Measurements from ENCODE around the gene LRRC71. TPM values are rescaled to one million over a fixed set of nuclear protein-coding genes. Genes with fewer than 3 reads are reported as not detected.

The LRRC71 gene
- total RNA-seq, 4 donors from 2014 or later = not detected

GRCh38 chr1:156947818-156948525 lies 27.5 kb downstream of the LRRC71 start:
- H3K27ac ChIP-seq = no peak overlapping the region
- peak in 1 of 3 donors; percentile 25 for DNase-seq
- TF ChIP-seq, protein P1, sequence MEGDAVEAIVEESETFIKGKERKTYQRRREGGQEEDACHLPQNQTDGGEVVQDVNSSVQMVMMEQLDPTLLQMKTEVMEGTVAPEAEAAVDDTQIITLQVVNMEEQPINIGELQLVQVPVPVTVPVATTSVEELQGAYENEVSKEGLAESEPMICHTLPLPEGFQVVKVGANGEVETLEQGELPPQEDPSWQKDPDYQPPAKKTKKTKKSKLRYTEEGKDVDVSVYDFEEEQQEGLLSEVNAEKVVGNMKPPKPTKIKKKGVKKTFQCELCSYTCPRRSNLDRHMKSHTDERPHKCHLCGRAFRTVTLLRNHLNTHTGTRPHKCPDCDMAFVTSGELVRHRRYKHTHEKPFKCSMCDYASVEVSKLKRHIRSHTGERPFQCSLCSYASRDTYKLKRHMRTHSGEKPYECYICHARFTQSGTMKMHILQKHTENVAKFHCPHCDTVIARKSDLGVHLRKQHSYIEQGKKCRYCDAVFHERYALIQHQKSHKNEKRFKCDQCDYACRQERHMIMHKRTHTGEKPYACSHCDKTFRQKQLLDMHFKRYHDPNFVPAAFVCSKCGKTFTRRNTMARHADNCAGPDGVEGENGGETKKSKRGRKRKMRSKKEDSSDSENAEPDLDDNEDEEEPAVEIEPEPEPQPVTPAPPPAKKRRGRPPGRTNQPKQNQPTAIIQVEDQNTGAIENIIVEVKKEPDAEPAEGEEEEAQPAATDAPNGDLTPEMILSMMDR (IDR thresholded peaks at IDR 0.05) = no peak
- TF ChIP-seq POLR2A (IDR thresholded peaks at IDR 0.05) = no peak
- H3K36me3 ChIP-seq = peaks cover 0 to 99% (median 0%) of the 10 kb centered on the region in 3 donors
- no peak overlapping the region for H3K4me3 ChIP-seq
- no peaks in the 10 kb centered on the region for H3K9me3 ChIP-seq
- H3K4me1 ChIP-seq = no peaks in the 10 kb centered on the region
- H3K27me3 ChIP-seq = no peaks in the 10 kb centered on the region

DNA sequence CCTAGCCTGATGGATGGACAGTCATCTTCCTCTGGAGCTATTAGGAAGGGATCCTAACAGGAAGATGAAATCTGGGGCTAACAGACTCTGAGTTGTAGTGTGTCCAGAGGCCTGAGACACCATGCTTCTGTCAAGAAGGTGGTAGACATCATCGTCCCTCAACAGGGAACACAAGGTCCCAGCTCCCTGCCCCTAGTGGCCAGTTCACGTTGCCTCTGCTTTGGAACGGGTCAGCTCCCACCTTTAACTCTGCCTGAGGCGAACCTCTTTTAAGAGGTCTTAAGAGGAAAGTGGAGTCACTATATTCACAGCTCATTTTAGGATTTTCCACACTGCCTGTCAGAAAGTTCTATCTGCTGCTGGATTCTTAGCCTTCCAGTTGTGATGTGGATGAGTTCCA lies 28.3 kb downstream of the LRRC71 start:
- no peak for DNase-seq
- Histone ChIP-seq H3K27ac (no peak overlapping the region), H3K9me3 (no peaks in the 10 kb centered on the region), H3K4me1 (no peaks in the 10 kb centered on the region), H3K36me3 (peaks cover 0 to 96% (median 0%) of the 10 kb centered on the region in 3 donors), H3K27me3 (no peaks in the 10 kb centered on the region), H3K4me3 (no peak overlapping the region)
- TF ChIP-seq, protein P1 (IDR thresholded peaks at IDR 0.05) = no peak
- no peak for TF ChIP-seq POLR2A (IDR thresholded peaks at IDR 0.05)

GRCh38 chr1:156949127-156949526 lies 28.7 kb downstream of the LRRC71 start:
- H3K9me3 ChIP-seq = no peaks in the 10 kb centered on the region
- DNase-seq = no peak
- no peaks in the 10 kb centered on the region for H3K4me1 ChIP-seq
- H3K36me3 ChIP-seq = peaks cover 0 to 92% (median 0%) of the 10 kb centered on the region in 3 donors
- H3K27ac ChIP-seq = no peak overlapping the region
- TF ChIP-seq, protein P1 (IDR thresholded peaks at IDR 0.05) = no peak
- no peak for TF ChIP-seq POLR2A (IDR thresholded peaks at IDR 0.05)
- no peak overlapping the region for H3K4me3 ChIP-seq
- no peaks in the 10 kb centered on the region for H3K27me3 ChIP-seq

DNA sequence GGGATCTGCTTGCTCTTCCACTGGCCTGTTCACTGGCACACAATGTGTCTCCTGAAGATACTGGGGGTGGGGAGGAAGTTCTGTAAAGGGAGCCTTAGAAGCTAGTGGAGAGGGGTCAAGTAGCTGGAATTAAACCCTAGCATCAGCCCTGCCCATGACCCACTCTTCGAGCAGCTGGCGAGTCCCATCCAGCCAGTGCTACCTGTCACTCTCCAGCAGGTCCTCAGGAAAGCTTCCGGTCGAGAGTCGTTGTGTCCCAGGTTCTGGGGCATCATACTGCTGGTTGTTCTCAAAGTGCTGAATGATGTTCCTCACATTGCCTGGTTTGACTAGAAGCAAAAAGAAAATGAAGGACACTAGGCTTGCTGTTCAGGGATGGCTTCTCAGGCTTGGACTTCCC lies 30.9 kb downstream of the LRRC71 start:
- H3K9me3 ChIP-seq = no peaks in the 10 kb centered on the region
- DNase-seq = no peak
- no peak overlapping the region for H3K27ac ChIP-seq
- TF ChIP-seq, protein P1 (IDR thresholded peaks at IDR 0.05) = no peak
- TF ChIP-seq POLR2A (IDR thresholded peaks at IDR 0.05) = no peak
- peaks cover 0 to 88% (median 0%) of the 10 kb centered on the region in 3 donors for H3K36me3 ChIP-seq
- no peaks in the 10 kb centered on the region for H3K27me3 ChIP-seq
- H3K4me3 ChIP-seq = no peak overlapping the region
- no peaks in the 10 kb centered on the region for H3K4me1 ChIP-seq

GRCh38 chr1:156953571-156953970 lies 33.1 kb downstream of the LRRC71 start:
- Histone ChIP-seq H3K4me1 (no peaks in the 10 kb centered on the region), H3K36me3 (peaks cover 0 to 88% (median 0%) of the 10 kb centered on the region in 3 donors), H3K27me3 (no peaks in the 10 kb centered on the region), H3K9me3 (no peaks in the 10 kb centered on the region), H3K27ac (no peak overlapping the region), H3K4me3 (no peak overlapping the region)
- DNase-seq = no peak
- TF ChIP-seq, protein P1 (IDR thresholded peaks at IDR 0.05) = no peak
- TF ChIP-seq POLR2A (IDR thresholded peaks at IDR 0.05) = no peak

Data from Peyer's patch (tissue), 4 donors.